Cardiac septum (tissue), 1 donor: ENCODE data around the gene DNAJC24. TPM values are rescaled to one million over a fixed set of nuclear protein-coding genes. Genes with fewer than 3 reads are reported as not detected.

ENCODE experiments used
- DNase-seq: peaks from one replicate; pipeline ENCODE4 v3.0.0-alpha.2; 2020; ENCODE audit warnings: low spot score
- intact Hi-C: fragments of 100-400 bp; cut with DNase I; formaldehyde crosslinking; loops from one replicate; pipeline ENCODE4 v1.14.0; 2022
- total RNA-seq: library from RNA; stranded (reverse); fragmentation: NEBNext Ultra II Directional; extraction: Animal tissue kit (Norgen Biotek cat#: 25700); gene quantifications from one replicate; pipeline ENCODE4 v1.2.1, GENCODE V29; 2021
- donor health status: DM: no; HTN: no; CAD: no.

The DNAJC24 gene
- total RNA-seq, 1 donor from 2014 or later, result 12.6 TPM

- no peak for DNase-seq
- intact Hi-C loops, result no loop called here
Measured at GRCh38 chr11:31477528-31478222, 108.0 kb downstream of the DNAJC24 start.

GRCh38 chr11:31478223-31478590 is 108.5 kb downstream of the DNAJC24 start:
- no peak for DNase-seq
- intact Hi-C loops, result no loop called here

DNA sequence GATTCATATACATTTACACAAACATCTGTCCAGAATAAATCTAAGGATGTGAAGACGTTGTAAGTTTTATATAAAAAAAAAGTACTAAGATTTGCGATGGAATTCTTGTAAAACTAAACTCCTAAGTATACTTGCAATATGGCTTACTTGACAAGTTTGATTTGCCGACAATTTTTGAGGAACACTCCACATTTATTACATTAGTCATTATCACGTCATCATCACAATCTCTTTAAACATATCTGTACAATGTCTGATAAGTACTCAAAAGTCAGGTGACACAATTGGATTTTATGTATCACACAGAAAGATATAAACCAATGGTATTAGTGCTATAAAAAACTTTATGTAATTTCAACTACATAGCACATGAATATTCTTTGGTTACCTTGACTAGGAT is 109.4 kb downstream of the DNAJC24 start:
- intact Hi-C loops, result no loop called here
- no peak for DNase-seq

DNA sequence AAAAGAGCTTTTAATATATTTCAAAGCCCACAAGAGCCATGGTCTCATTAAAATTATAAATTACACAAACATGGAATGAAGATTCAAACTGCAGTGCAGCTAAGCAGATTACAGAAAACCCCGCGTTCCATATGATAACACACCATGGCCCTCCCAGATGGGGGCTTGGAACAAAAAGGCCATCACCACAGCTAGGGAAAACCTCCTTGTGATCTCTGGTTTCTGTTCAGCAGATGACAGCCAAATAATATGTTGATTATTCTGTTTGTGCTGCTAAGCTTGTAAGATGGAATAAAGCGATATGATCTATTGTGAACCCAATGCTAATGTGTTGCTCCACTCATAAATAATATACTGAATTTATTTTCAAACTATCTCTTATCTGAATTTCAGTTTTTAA is 111.3 kb downstream of the DNAJC24 start:
- no peak for DNase-seq
- intact Hi-C loops, result no loop called here

Other genes with a start within 250 kb of the DNAJC24 start
- gene DCDC1, start 121 bp upstream of the DNAJC24 start, total RNA-seq, result not detected
- 23.7 TPM for gene IMMP1L, start 139.8 kb downstream of the DNAJC24 start, total RNA-seq
- gene ELP4, start 139.9 kb downstream of the DNAJC24 start, total RNA-seq, result 12.6 TPM